Kidney (tissue), 14 donors: ENCODE results near the gene LRRK1. TPM values are rescaled to one million over a fixed set of nuclear protein-coding genes. Genes with fewer than 3 reads are reported as not detected.

Experiments
- DNase-seq, 5 donors: peaks; one replicate each; pipeline ENCODE4 v3.0.0-alpha.2; 2013 to 2020
- FAIRE-seq: peaks from 2 replicates; lab custom pipeline; 2012; peaks lifted over from hg19 to GRCh38; lab: Jason Lieb, UNC
- H3K27ac ChIP-seq, 2 donors: one replicate each; pipeline ENCODE4 v1.7.0; 2013; ENCODE audit warnings: low read depth in 2 of 2, low read length in 2 of 2, inconsistent platforms in 1 of 2
- H3K27me3 ChIP-seq: one replicate; pipeline ENCODE4 v1.7.1; 2013; ENCODE audit warnings: low read length, inconsistent platforms; ENCODE audit not compliant: control insufficient read depth, insufficient read depth
- H3K36me3 ChIP-seq, 3 donors: one replicate each; pipeline versions ENCODE4 v1.7.0 to v1.7.1; 2013; ENCODE audit warnings: low read length in 3 of 3, control low read depth in 1 of 3, inconsistent platforms in 1 of 3; ENCODE audit not compliant: insufficient read depth in 3 of 3, control insufficient read depth in 2 of 3
- H3K4me1 ChIP-seq, 3 donors: one replicate each; pipeline versions ENCODE4 v1.7.0 to v1.7.1; 2013; ENCODE audit warnings: low read length in 3 of 3, inconsistent platforms in 1 of 3, low read depth in 1 of 3; ENCODE audit not compliant: control insufficient read depth in 2 of 3, insufficient read depth in 2 of 3
- H3K4me3 ChIP-seq, 3 donors: one replicate each; pipeline versions ENCODE4 v1.7.0 to v1.8.1; 2013; ENCODE audit warnings: low read length in 3 of 3, control low read depth in 1 of 3, inconsistent platforms in 1 of 3
- H3K9ac ChIP-seq, 3 donors: one replicate each; pipeline versions ENCODE4 v1.7.0 to v1.7.1; 2013; ENCODE audit warnings: low read length in 3 of 3, control low read depth in 1 of 3, inconsistent platforms in 1 of 3
- H3K9me3 ChIP-seq, 3 donors: one replicate each; pipeline versions ENCODE4 v1.7.0 to v1.7.1; 2013; ENCODE audit warnings: low read length in 3 of 3, control low read depth in 1 of 3, inconsistent platforms in 1 of 3; ENCODE audit not compliant: control insufficient read depth in 2 of 3, insufficient read depth in 1 of 3
- CTCF ChIP-seq: IDR thresholded peaks from 3 replicates; pipeline ENCODE4 v1.5.1; 2012; ENCODE audit warnings: mild to moderate bottlenecking, moderate library complexity, borderline replicate concordance; ENCODE audit not compliant: insufficient read depth; ENCODE audit errors: extremely low read depth
- intact Hi-C: fragments of 100-400 bp; cut with DNase I; formaldehyde crosslinking; loops from one replicate; pipeline ENCODE4 v1.11.1; 2022
- polyA plus RNA-seq: library from polyadenylated mRNA; stranded (reverse); fragments of 350-450 nt; fragmentation: Illumina TruSeq; extraction: RNeasy Lipid Tissue Mini Kit (QIAGEN cat#74804); gene quantifications from one replicate; pipeline ENCODE4 v1.2.3, GENCODE V29; 2014; ENCODE audit warnings: low read depth, low replicate concordance; ENCODE audit not compliant: insufficient read depth
- total RNA-seq: library from RNA; stranded (reverse); fragmentation: NEBNext Ultra II Directional; extraction: Animal tissue kit (Norgen Biotek cat#: 25700); gene quantifications from one replicate; pipeline ENCODE4 v1.2.1, GENCODE V29; 2021
- donor health status: control.
- donor health status: control.
- donor health status: control.
- donor health status: control.
- donor health status: control.
- donor health status: DM: yes; HTN: yes; CAD: no.
- donor health status: Normal renal cell carcinoma (clear cell type).

LRRK1 gene
- total and polyA plus RNA-seq, 2 donors from 2014 or later, result 1.1 to 24.9 TPM

- FAIRE-seq, result no peak
- no peaks in the 10 kb centered on the region for H3K27me3 ChIP-seq
- no peak overlapping the region for H3K9ac ChIP-seq
- DNase-seq, result no peak
- no peaks in the 10 kb centered on the region for H3K9me3 ChIP-seq
- H3K36me3 ChIP-seq, result no peaks in the 10 kb centered on the region
- intact Hi-C loops, result no loop called here
- H3K27ac ChIP-seq, result no peak overlapping the region
- no peak for TF ChIP-seq CTCF
- no peak overlapping the region for H3K4me3 ChIP-seq
- no peaks in the 10 kb centered on the region for H3K4me1 ChIP-seq
These were observed 11.2 kb downstream of the LRRK1 start for GRCh38 chr15:100930306-100930848.

GRCh38 chr15:100931143-100931890, 12.2 kb downstream of the LRRK1 start:
- Histone ChIP-seq H3K27ac (no peak overlapping the region), H3K27me3 (no peaks in the 10 kb centered on the region), H3K4me3 (no peak overlapping the region), H3K4me1 (no peaks in the 10 kb centered on the region), H3K36me3 (no peaks in the 10 kb centered on the region), H3K9ac (no peak overlapping the region), H3K9me3 (no peaks in the 10 kb centered on the region)
- TF ChIP-seq CTCF, result no peak
- no peak for FAIRE-seq
- no peak for DNase-seq
- intact Hi-C loops, result no loop called here

DNA sequence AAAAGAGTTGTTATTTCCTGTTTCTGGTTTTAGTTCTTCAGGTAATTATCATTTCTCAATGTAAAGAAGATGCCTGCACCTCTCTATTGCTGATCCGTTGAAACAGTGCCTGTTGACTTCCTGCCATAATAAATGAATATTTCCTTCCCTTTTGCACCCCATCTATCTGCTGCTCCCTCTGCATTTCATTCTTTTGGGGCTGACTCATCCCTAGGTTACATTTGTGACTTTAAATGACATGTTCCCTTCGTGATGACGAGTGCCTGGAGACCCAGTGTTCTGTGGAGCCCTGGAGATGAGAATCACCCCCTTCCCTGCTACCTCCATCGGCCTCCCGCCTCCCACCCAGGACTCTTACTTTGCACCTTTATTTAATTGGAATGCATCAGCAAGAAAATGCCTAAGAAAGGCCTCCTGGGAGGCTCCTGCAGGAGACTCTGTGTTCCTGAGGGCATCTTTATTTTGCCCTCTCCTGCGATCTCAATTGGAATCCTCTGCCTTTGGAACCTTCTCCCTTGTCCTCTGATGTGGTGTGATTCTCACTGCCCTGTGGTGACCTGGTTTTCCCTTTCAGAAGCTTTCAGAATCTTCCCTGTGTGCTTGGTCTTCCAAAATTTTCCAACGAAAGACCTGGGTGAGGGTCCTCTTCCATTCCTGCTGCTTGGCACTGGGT, 13.7 kb downstream of the LRRK1 start:
- DNase-seq (no peak), FAIRE-seq (no peak)
- no peaks in the 10 kb centered on the region for H3K27me3 ChIP-seq
- H3K4me3 ChIP-seq, result no peak overlapping the region
- H3K36me3 ChIP-seq, result no peaks in the 10 kb centered on the region
- H3K9ac ChIP-seq, result no peak overlapping the region
- H3K9me3 ChIP-seq, result no peaks in the 10 kb centered on the region
- no peaks in the 10 kb centered on the region for H3K4me1 ChIP-seq
- no peak for TF ChIP-seq CTCF
- intact Hi-C loops, result no loop called here
- H3K27ac ChIP-seq, result no peak overlapping the region
